Panc1 (cell line): Measurements from ENCODE around the gene PLSCR3.

ENCODE experiments used
- TF ChIP-seq, protein P1 (sequence below): fragments of 450-650 bp; IDR thresholded peaks from 2 replicates; pipeline ENCODE4 v1.5.1; 2017; ENCODE audit warnings: mild to moderate bottlenecking
- TF ChIP-seq, protein P2 (sequence below), 2 experiments: IDR thresholded peaks; 2 replicates each; pipeline ENCODE4 v1.6.1; 2011 to 2012; ENCODE audit warnings: low read depth in 2 of 2, control low read depth in 1 of 2, low read length in 1 of 2, mild to moderate bottlenecking in 1 of 2, moderate library complexity in 1 of 2; ENCODE audit not compliant: insufficient read depth in 1 of 2

DNA sequence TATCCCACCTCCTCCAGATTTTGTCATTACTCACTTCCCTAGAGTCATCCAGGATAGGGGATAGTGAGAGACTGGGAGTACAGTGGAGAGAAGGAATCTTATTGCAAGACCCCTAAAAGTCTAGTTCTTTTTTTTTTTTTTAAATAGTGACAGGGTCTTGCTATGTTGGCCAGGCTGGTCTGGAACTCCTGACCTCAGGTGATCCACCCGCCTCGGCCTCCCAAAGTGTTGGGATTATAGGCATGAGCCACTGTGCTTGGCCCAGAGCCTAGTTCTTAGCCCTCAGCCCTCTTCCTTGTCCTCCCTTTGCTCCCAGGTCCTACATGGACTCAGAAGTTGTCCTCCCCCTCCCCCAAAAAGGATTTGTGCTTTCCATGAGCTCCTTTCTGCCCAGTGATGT lies 47.8 kb upstream of the PLSCR3 start:
- TF ChIP-seq, protein P1, sequence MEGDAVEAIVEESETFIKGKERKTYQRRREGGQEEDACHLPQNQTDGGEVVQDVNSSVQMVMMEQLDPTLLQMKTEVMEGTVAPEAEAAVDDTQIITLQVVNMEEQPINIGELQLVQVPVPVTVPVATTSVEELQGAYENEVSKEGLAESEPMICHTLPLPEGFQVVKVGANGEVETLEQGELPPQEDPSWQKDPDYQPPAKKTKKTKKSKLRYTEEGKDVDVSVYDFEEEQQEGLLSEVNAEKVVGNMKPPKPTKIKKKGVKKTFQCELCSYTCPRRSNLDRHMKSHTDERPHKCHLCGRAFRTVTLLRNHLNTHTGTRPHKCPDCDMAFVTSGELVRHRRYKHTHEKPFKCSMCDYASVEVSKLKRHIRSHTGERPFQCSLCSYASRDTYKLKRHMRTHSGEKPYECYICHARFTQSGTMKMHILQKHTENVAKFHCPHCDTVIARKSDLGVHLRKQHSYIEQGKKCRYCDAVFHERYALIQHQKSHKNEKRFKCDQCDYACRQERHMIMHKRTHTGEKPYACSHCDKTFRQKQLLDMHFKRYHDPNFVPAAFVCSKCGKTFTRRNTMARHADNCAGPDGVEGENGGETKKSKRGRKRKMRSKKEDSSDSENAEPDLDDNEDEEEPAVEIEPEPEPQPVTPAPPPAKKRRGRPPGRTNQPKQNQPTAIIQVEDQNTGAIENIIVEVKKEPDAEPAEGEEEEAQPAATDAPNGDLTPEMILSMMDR: no peak
- TF ChIP-seq, protein P2, sequence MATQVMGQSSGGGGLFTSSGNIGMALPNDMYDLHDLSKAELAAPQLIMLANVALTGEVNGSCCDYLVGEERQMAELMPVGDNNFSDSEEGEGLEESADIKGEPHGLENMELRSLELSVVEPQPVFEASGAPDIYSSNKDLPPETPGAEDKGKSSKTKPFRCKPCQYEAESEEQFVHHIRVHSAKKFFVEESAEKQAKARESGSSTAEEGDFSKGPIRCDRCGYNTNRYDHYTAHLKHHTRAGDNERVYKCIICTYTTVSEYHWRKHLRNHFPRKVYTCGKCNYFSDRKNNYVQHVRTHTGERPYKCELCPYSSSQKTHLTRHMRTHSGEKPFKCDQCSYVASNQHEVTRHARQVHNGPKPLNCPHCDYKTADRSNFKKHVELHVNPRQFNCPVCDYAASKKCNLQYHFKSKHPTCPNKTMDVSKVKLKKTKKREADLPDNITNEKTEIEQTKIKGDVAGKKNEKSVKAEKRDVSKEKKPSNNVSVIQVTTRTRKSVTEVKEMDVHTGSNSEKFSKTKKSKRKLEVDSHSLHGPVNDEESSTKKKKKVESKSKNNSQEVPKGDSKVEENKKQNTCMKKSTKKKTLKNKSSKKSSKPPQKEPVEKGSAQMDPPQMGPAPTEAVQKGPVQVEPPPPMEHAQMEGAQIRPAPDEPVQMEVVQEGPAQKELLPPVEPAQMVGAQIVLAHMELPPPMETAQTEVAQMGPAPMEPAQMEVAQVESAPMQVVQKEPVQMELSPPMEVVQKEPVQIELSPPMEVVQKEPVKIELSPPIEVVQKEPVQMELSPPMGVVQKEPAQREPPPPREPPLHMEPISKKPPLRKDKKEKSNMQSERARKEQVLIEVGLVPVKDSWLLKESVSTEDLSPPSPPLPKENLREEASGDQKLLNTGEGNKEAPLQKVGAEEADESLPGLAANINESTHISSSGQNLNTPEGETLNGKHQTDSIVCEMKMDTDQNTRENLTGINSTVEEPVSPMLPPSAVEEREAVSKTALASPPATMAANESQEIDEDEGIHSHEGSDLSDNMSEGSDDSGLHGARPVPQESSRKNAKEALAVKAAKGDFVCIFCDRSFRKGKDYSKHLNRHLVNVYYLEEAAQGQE (IDR thresholded peaks at IDR 0.05; ENCODE audit: insufficient read depth in 1 of 2, low read depth in 2 of 2, low read length in 1 of 2): no peak
